Measurements from ENCODE around the gene CD80. TPM values are rescaled to one million over a fixed set of nuclear protein-coding genes. Genes with fewer than 3 reads are reported as not detected.
"Not testable (repeated sequence)": the region's sequence is repeated elsewhere in the genome, so short reads cannot be mapped to it uniquely, and the experiment has no call there.

Gene CD80
- total and polyA plus RNA-seq, 2 donors (not counting 1 experiment from before 2014, with no cell fraction given): under 0.01 TPM; not detected in 1

GRCh38 chr3:119571230-119571629 lies 11.8 kb upstream of the CD80 start:
- no peak for TF ChIP-seq EZH2 (IDR thresholded peaks at IDR 0.05; ENCODE audit: low read length, missing control alignments)
- TF ChIP-seq CTCF (conservative IDR thresholded peaks at IDR 0.05 in 1 of 2, IDR thresholded peaks at IDR 0.05 in 1 of 2; ENCODE audit: low read depth in 1 of 2, low read length in 2 of 2): no peak
- H3K4me1 ChIP-seq (ENCODE audit: control insufficient read depth, extremely low read depth, insufficient read depth, low read length): no peaks in the 10 kb centered on the region
- H4K20me1 ChIP-seq (ENCODE audit: control insufficient read depth, extremely low read depth, insufficient read depth, low read length): no peaks in the 10 kb centered on the region
- no peaks in the 10 kb centered on the region for H3K79me2 ChIP-seq (ENCODE audit: control insufficient read depth, insufficient read depth, low read length)
- no peak for DNase-seq (ENCODE audit: low read depth in 2 of 2)
- H3K4me3 ChIP-seq (replicated peaks in 1 of 4; ENCODE audit: control extremely low read depth in 1 of 4, insufficient read depth in 1 of 4, low read depth in 3 of 4, low read length in 4 of 4): no peak overlapping the region
- H3K27me3 ChIP-seq (ENCODE audit: control insufficient read depth, insufficient read depth, low read length): no peaks in the 10 kb centered on the region
- H3K27ac ChIP-seq (ENCODE audit: insufficient read depth, low read length): no peak overlapping the region
- H3K9ac ChIP-seq (ENCODE audit: insufficient read depth, low read length): no peak overlapping the region
- no peaks in the 10 kb centered on the region for H3K36me3 ChIP-seq (ENCODE audit: control insufficient read depth, insufficient read depth, low read length)
- no peak overlapping the region for H2AFZ ChIP-seq (ENCODE audit: low read length)
- no peaks in the 10 kb centered on the region for H3K9me3 ChIP-seq (ENCODE audit: control insufficient read depth, insufficient read depth, low read depth, low read length)
- H3K4me2 ChIP-seq (ENCODE audit: extremely low read depth, insufficient read depth, low read length): no peak overlapping the region

- Histone ChIP-seq H3K4me1 (ENCODE audit: control insufficient read depth, extremely low read depth, insufficient read depth, low read length) (no peaks in the 10 kb centered on the region), H3K4me2 (ENCODE audit: extremely low read depth, insufficient read depth, low read length) (no peak overlapping the region), H3K4me3 (replicated peaks in 1 of 4; ENCODE audit: control extremely low read depth in 1 of 4, insufficient read depth in 1 of 4, low read depth in 3 of 4, low read length in 4 of 4) (no peak overlapping the region), H3K27me3 (ENCODE audit: control insufficient read depth, insufficient read depth, low read length) (no peaks in the 10 kb centered on the region), H2AFZ (ENCODE audit: low read length) (no peak overlapping the region), H3K79me2 (ENCODE audit: control insufficient read depth, insufficient read depth, low read length) (no peaks in the 10 kb centered on the region), H3K9ac (ENCODE audit: insufficient read depth, low read length) (no peak overlapping the region), H3K36me3 (ENCODE audit: control insufficient read depth, insufficient read depth, low read length) (no peaks in the 10 kb centered on the region), H3K27ac (ENCODE audit: insufficient read depth, low read length) (no peak overlapping the region), H4K20me1 (ENCODE audit: control insufficient read depth, extremely low read depth, insufficient read depth, low read length) (no peaks in the 10 kb centered on the region), H3K9me3 (ENCODE audit: control insufficient read depth, insufficient read depth, low read depth, low read length) (no peaks in the 10 kb centered on the region)
- no peak for TF ChIP-seq EZH2 (IDR thresholded peaks at IDR 0.05; ENCODE audit: low read length, missing control alignments)
- no peak for DNase-seq (ENCODE audit: low read depth in 2 of 2)
Measured at GRCh38 chr3:119570229-119570628, 10.8 kb upstream of the CD80 start.

GRCh38 chr3:119569156-119569555 lies 9.7 kb upstream of the CD80 start:
- Histone ChIP-seq H3K27ac (ENCODE audit: insufficient read depth, low read length) (no peak overlapping the region), H3K9ac (ENCODE audit: insufficient read depth, low read length) (no peak overlapping the region), H3K79me2 (ENCODE audit: control insufficient read depth, insufficient read depth, low read length) (no peaks in the 10 kb centered on the region)

GRCh38 chr3:119563334-119563733 lies 3.9 kb upstream of the CD80 start:
- not testable (repeated sequence) for H3K9me3 ChIP-seq (ENCODE audit: control insufficient read depth, insufficient read depth, low read depth, low read length); H4K20me1 ChIP-seq (ENCODE audit: control insufficient read depth, extremely low read depth, insufficient read depth, low read length); H3K79me2 ChIP-seq (ENCODE audit: control insufficient read depth, insufficient read depth, low read length); DNase-seq (ENCODE audit: low read depth in 2 of 2); H3K4me2 ChIP-seq (ENCODE audit: extremely low read depth, insufficient read depth, low read length); H2AFZ ChIP-seq (ENCODE audit: low read length); H3K4me3 ChIP-seq (replicated peaks in 1 of 4; ENCODE audit: control extremely low read depth in 1 of 4, insufficient read depth in 1 of 4, low read depth in 3 of 4, low read length in 4 of 4); H3K27ac ChIP-seq (ENCODE audit: insufficient read depth, low read length); H3K27me3 ChIP-seq (ENCODE audit: control insufficient read depth, insufficient read depth, low read length); H3K4me1 ChIP-seq (ENCODE audit: control insufficient read depth, extremely low read depth, insufficient read depth, low read length); H3K36me3 ChIP-seq (ENCODE audit: control insufficient read depth, insufficient read depth, low read length); H3K9ac ChIP-seq (ENCODE audit: insufficient read depth, low read length)

More at GRCh38 chr3:119569156-119569555, 9.7 kb upstream of the CD80 start:
- no peak overlapping the region for H2AFZ ChIP-seq (ENCODE audit: low read length)
- no peaks in the 10 kb centered on the region for H3K9me3 ChIP-seq (ENCODE audit: control insufficient read depth, insufficient read depth, low read depth, low read length)
- H3K36me3 ChIP-seq (ENCODE audit: control insufficient read depth, insufficient read depth, low read length): no peaks in the 10 kb centered on the region
- no peaks in the 10 kb centered on the region for H3K27me3 ChIP-seq (ENCODE audit: control insufficient read depth, insufficient read depth, low read length)
- no peak overlapping the region for H3K4me2 ChIP-seq (ENCODE audit: extremely low read depth, insufficient read depth, low read length)
- H3K4me1 ChIP-seq (ENCODE audit: control insufficient read depth, extremely low read depth, insufficient read depth, low read length): no peaks in the 10 kb centered on the region
- no peak for DNase-seq (ENCODE audit: low read depth in 2 of 2)
- H4K20me1 ChIP-seq (ENCODE audit: control insufficient read depth, extremely low read depth, insufficient read depth, low read length): no peaks in the 10 kb centered on the region
- no peak overlapping the region for H3K4me3 ChIP-seq (replicated peaks in 1 of 4; ENCODE audit: control extremely low read depth in 1 of 4, insufficient read depth in 1 of 4, low read depth in 3 of 4, low read length in 4 of 4)
- TF ChIP-seq EZH2 (IDR thresholded peaks at IDR 0.05; ENCODE audit: low read length, missing control alignments) (no peak), CTCF (conservative IDR thresholded peaks at IDR 0.05 in 1 of 2, IDR thresholded peaks at IDR 0.05 in 1 of 2; ENCODE audit: low read depth in 1 of 2, low read length in 2 of 2) (no peak)

Measured in fibroblast of lung (primary cell).